Smooth muscle cell (in vitro differentiated cells): Measurements from ENCODE around the gene LRRC36. TPM values are rescaled to one million over a fixed set of nuclear protein-coding genes. Genes with fewer than 3 reads are reported as not detected.

Experiments
- DNase-seq: peaks from one replicate; lab custom pipeline; 2025; ENCODE audit not compliant: unreplicated experiment; lab: John Stamatoyannopoulos, UW
- H2AFZ ChIP-seq: fragments of 200-600 bp; sonication (generic); 2 replicates; pipeline ENCODE4 v1.6.0; 2016; ENCODE audit warnings: antibody characterized with exemption, low read depth, mild to moderate bottlenecking
- H3F3A ChIP-seq: fragments of 200-600 bp; sonication (generic); 2 replicates; pipeline ENCODE4 v1.6.0; 2017; ENCODE audit warnings: antibody characterized with exemption, low read depth
- H3K27ac ChIP-seq: fragments of 200-600 bp; sonication (generic); 2 replicates; pipeline ENCODE4 v1.5.1; 2016; ENCODE audit warnings: low read depth, mild to moderate bottlenecking
- H3K27me3 ChIP-seq: fragments of 200-600 bp; sonication (generic); 2 replicates; pipeline ENCODE4 v1.6.1; 2016; ENCODE audit warnings: low read depth, mild to moderate bottlenecking
- H3K36me3 ChIP-seq: fragments of 200-600 bp; sonication (generic); 2 replicates; pipeline ENCODE4 v1.5.1; 2016; ENCODE audit warnings: low read depth
- H3K4me1 ChIP-seq: fragments of 200-600 bp; sonication (generic); 2 replicates; pipeline ENCODE4 v1.5.1; 2016; ENCODE audit warnings: low read depth
- H3K4me2 ChIP-seq: fragments of 200-600 bp; sonication (generic); 2 replicates; pipeline ENCODE4 v1.6.0; 2016; ENCODE audit warnings: mild to moderate bottlenecking
- H3K4me3 ChIP-seq: fragments of 200-600 bp; sonication (generic); 2 replicates; pipeline ENCODE4 v1.5.1; 2016; ENCODE audit warnings: mild to moderate bottlenecking
- H3K79me2 ChIP-seq: fragments of 200-600 bp; sonication (generic); 2 replicates; pipeline ENCODE4 v1.6.0; 2016; ENCODE audit warnings: low read depth, mild to moderate bottlenecking
- H3K9ac ChIP-seq: fragments of 200-600 bp; sonication (generic); 2 replicates; pipeline ENCODE4 v1.6.0; 2016; ENCODE audit warnings: low read depth
- H3K9me3 ChIP-seq: fragments of 200-600 bp; sonication (generic); replicated peaks from 2 replicates; pipeline ENCODE4 v1.5.1; 2016; ENCODE audit warnings: low read depth
- H4K20me1 ChIP-seq: fragments of 200-600 bp; sonication (generic); 2 replicates; pipeline ENCODE4 v1.6.0; 2016; ENCODE audit warnings: low read depth
- CTCF ChIP-seq: fragments of 200-600 bp; sonication (generic); IDR thresholded peaks from 2 replicates; pipeline ENCODE4 v1.5.1; 2017; ENCODE audit warnings: borderline replicate concordance, mild to moderate bottlenecking, antibody characterized with exemption; ENCODE audit not compliant: insufficient read depth, poor library complexity, severe bottlenecking
- WGBS: methylation state at CpG from one replicate; pipeline ENCODE4 v1.1.7; 2016; ENCODE audit warnings: low lambda C conversion rate; 5-methylcytosine and 5-hydroxymethylcytosine counted together
- polyA plus RNA-seq: library from polyadenylated mRNA; unstranded; fragments of >200 nt; fragmentation: Nextera tagmentation; extraction: Ambion mirVana; gene quantifications from 2 replicates; pipeline ENCODE4 v1.2.1, GENCODE V29; 2016
- total RNA-seq: library from RNA; depleted of rRNA; stranded (reverse); fragments of >200 nt; gene quantifications from 2 replicates; pipeline ENCODE4 v1.2.3, GENCODE V29; 2014

Gene LRRC36
- total and polyA plus RNA-seq, 2 experiments from 2014 or later: 0.24 TPM; not detected in 1

- Histone ChIP-seq H3K4me1 (peaks cover 3% of the 10 kb centered on the region), H3K27me3 (peaks cover 38% of the 10 kb centered on the region), H2AFZ (no peak overlapping the region), H3K4me3 (no peak overlapping the region), H3F3A (no peaks in the 10 kb centered on the region), H3K4me2 (no peak overlapping the region), H3K9ac (no peak overlapping the region), H3K79me2 (no peaks in the 10 kb centered on the region), H3K27ac (no peak overlapping the region), H3K9me3 (no peaks in the 10 kb centered on the region), H3K36me3 (no peaks in the 10 kb centered on the region), H4K20me1 (no peaks in the 10 kb centered on the region)
- DNase-seq: no peak
- no peak for TF ChIP-seq CTCF
- 91% methylated on average over 27 of the region's 27 CpGs for WGBS
These were observed 63.5 kb downstream of the LRRC36 start for GRCh38 chr16:67389911-67390815.

GRCh38 chr16:67390816-67391423 is 64.3 kb downstream of the LRRC36 start:
- Histone ChIP-seq H3K36me3 (no peaks in the 10 kb centered on the region), H3K27ac (no peak overlapping the region), H3K79me2 (no peaks in the 10 kb centered on the region), H3K27me3 (peaks cover 31% of the 10 kb centered on the region), H3K9me3 (no peaks in the 10 kb centered on the region), H2AFZ (no peak overlapping the region), H3K4me3 (no peak overlapping the region), H3K4me2 (no peak overlapping the region), H3K9ac (no peak overlapping the region), H3F3A (no peaks in the 10 kb centered on the region), H4K20me1 (no peaks in the 10 kb centered on the region), H3K4me1 (peaks cover 10% of the 10 kb centered on the region)
- WGBS: 94% methylated on average over 11 of the region's 11 CpGs
- no peak for DNase-seq
- TF ChIP-seq CTCF: no peak

DNA sequence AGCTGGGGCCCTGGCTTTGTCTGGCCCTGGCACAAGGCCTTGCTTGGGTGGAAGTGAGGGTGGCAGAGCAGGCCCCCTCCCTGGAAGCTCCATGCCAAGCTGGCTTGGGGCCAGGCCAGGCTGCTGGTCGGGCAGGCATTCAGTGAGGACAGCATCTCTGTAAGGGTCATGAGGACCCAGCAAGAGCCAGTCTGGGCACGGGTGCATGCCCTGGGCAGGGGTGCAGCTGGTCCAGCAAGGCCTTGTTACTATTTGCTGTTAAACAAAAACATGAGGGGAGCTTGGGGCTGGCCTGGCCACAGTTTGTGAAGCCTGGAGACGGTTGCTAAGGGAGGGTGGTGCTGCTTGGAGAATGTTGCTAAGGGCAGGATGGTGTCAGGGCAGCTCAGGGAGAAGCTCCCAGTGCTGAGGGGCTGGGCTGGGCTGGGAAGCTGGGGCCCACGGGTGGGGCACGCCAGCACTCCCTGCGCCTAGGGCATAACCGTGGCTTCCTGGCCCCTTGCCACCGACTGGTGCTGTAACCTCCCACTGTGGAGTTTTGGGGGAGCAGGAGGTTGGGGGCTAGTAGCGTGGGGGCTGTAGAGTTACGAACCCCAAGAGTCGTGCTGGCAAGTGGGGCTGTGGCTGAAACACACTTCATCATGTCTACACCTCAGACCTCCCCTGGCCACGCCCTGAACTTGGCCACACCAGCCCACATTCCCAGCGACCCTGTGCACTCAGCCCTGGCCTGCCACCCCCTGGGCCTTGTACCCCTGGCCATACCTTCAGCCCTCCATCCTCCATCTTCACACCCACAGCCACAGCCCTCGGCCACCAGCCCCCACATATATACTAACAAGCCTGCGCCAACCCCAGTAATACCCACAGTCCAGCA is 65.0 kb downstream of the LRRC36 start:
- H3K27me3 ChIP-seq: peaks cover 24% of the 10 kb centered on the region
- TF ChIP-seq CTCF: no peak
- no peaks in the 10 kb centered on the region for H4K20me1 ChIP-seq
- H3K4me3 ChIP-seq: no peak overlapping the region
- no peak for DNase-seq
- WGBS: 96% methylated on average over 15 of the region's 15 CpGs
- no peak overlapping the region for H3K4me2 ChIP-seq
- H3K79me2 ChIP-seq: no peaks in the 10 kb centered on the region
- H3F3A ChIP-seq: no peaks in the 10 kb centered on the region
- H3K4me1 ChIP-seq: peaks cover 17% of the 10 kb centered on the region
- no peaks in the 10 kb centered on the region for H3K9me3 ChIP-seq
- H3K27ac ChIP-seq: no peak overlapping the region
- H3K9ac ChIP-seq: no peak overlapping the region
- H3K36me3 ChIP-seq: no peaks in the 10 kb centered on the region
- H2AFZ ChIP-seq: no peak overlapping the region
